Lower leg skin (tissue), 3 donors: ENCODE results near the gene ELL.

Experiments
- POLR2A ChIP-seq, 2 donors: fragments of 450-650 bp; IDR thresholded peaks; one replicate each; pipeline ENCODE4 v1.6.1; 2016 to 2017; ENCODE audit warnings: antibody characterized with exemption in 2 of 2, mild to moderate bottlenecking in 1 of 2, moderate library complexity in 1 of 2
- TF ChIP-seq, protein P1 (sequence below), 3 donors: fragments of 450-650 bp; IDR thresholded peaks; one replicate each; pipeline ENCODE4 v1.5.1; 2016; ENCODE audit warnings: antibody characterized with exemption in 3 of 3, mild to moderate bottlenecking in 3 of 3, moderate library complexity in 2 of 3

DNA sequence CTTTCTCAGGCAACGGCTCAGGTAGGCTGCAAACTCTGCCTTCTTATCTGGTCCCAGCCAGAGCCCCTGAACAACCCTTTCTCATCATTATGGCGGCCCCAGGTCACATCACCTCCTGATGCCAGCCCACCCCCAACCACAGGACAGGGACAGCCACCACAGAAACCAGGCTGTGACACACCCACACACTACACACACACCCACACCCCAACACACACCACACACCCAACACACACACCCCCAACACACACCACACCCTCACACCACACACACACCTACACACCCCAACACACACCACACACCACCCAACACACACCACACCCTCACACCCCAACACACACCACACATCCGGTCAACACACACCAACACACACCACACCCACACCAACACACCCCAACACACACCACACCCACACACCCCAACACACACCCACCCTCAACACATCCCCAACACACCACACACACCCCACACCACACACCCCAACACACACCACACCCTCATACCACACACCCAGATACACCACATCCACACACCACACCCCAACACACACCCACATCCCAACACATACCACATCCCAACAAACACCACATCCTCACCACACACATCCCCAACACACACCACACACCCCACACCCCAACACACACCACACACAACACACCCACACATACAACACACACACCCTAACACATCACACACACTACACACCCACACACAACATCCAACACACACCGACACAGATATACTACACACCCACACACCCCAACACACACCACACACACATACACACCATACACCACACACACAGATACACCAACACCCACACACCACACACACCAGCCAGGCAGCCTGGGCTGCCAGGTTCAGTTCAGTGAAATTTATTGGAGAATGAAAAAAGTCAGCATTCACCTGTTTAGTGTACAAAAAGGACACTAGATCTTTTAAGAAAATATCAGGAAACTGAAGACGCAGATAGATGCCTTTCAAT, 79.8 kb downstream of the ELL start:
- TF ChIP-seq, protein P1, sequence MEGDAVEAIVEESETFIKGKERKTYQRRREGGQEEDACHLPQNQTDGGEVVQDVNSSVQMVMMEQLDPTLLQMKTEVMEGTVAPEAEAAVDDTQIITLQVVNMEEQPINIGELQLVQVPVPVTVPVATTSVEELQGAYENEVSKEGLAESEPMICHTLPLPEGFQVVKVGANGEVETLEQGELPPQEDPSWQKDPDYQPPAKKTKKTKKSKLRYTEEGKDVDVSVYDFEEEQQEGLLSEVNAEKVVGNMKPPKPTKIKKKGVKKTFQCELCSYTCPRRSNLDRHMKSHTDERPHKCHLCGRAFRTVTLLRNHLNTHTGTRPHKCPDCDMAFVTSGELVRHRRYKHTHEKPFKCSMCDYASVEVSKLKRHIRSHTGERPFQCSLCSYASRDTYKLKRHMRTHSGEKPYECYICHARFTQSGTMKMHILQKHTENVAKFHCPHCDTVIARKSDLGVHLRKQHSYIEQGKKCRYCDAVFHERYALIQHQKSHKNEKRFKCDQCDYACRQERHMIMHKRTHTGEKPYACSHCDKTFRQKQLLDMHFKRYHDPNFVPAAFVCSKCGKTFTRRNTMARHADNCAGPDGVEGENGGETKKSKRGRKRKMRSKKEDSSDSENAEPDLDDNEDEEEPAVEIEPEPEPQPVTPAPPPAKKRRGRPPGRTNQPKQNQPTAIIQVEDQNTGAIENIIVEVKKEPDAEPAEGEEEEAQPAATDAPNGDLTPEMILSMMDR (IDR thresholded peaks at IDR 0.05), result no peak
- no peak for TF ChIP-seq POLR2A (IDR thresholded peaks at IDR 0.05)
